GM21360 (cell line): ENCODE measurements around the gene GMNN.

Experiments used
- ATAC-seq: cut with Tn5 transposase; IDR thresholded peaks from one replicate; pipeline ENCODE4 v1.9.1; 2021; ENCODE audit warnings: mild to moderate bottlenecking, moderate library complexity; ENCODE audit not compliant: unreplicated experiment

GMNN gene

GRCh38 chr6:24799541-24799915 lies 24.8 kb downstream of the GMNN start:
- ATAC-seq, result no peak

- no peak for ATAC-seq
Observed at GRCh38 chr6:24802271-24803059, 27.7 kb downstream of the GMNN start.

- no peak for ATAC-seq
Observed at GRCh38 chr6:24807584-24807983, 32.8 kb downstream of the GMNN start.

- ATAC-seq, result no peak
Observed at GRCh38 chr6:24809728-24810127, 35.0 kb downstream of the GMNN start.

GRCh38 chr6:24818346-24818745 lies 43.6 kb downstream of the GMNN start:
- ATAC-seq, result no peak

- ATAC-seq, result no peak
Observed at GRCh38 chr6:24821860-24822444, 47.2 kb downstream of the GMNN start.

GRCh38 chr6:24822696-24823095 lies 48.0 kb downstream of the GMNN start:
- no peak for ATAC-seq

- ATAC-seq, result no peak
Observed at GRCh38 chr6:24823185-24823584, 48.4 kb downstream of the GMNN start.

GRCh38 chr6:24824142-24824938 lies 49.6 kb downstream of the GMNN start:
- ATAC-seq, result no peak

GRCh38 chr6:24825130-24825630 lies 50.4 kb downstream of the GMNN start:
- no peak for ATAC-seq

- ATAC-seq, result no peak
Observed at GRCh38 chr6:24827162-24827561, 52.4 kb downstream of the GMNN start.

- ATAC-seq, result no peak
Observed at GRCh38 chr6:24827970-24828369, 53.2 kb downstream of the GMNN start.

GRCh38 chr6:24829657-24830056 lies 54.9 kb downstream of the GMNN start:
- no peak for ATAC-seq

- no peak for ATAC-seq
Observed at GRCh38 chr6:24831771-24832716, 57.3 kb downstream of the GMNN start.

GRCh38 chr6:24832794-24833193 lies 58.1 kb downstream of the GMNN start:
- ATAC-seq, result no peak

- no peak for ATAC-seq
Observed at GRCh38 chr6:24833711-24834386, 59.1 kb downstream of the GMNN start.
